Stomach (tissue), 9 donors: Measurements from ENCODE around the gene ARHGEF1. TPM values are rescaled to one million over a fixed set of nuclear protein-coding genes. Genes with fewer than 3 reads are reported as not detected.
A peak's percentile ranks its signal among the peaks of the same experiment; 100 is the strongest.

Experiments
- DNase-seq, 2 donors: peaks; one replicate each; pipeline versions ENCODE4 v3.0.0 to v3.0.0-alpha.2; 2013 to 2019
- H3K27ac ChIP-seq, 5 donors: fragments of 200-600 bp in 4 of 5; sonication (generic) in 4 of 5; one replicate each; pipeline ENCODE4 v1.5.1; 2013 to 2019; ENCODE audit warnings: mild to moderate bottlenecking in 1 of 5, moderate library complexity in 1 of 5
- H3K27me3 ChIP-seq, 3 donors: fragments of 200-600 bp; sonication (generic); one replicate each; pipeline ENCODE4 v1.5.1; 2017 to 2019; ENCODE audit warnings: mixed run types in 1 of 3
- H3K36me3 ChIP-seq, 4 donors: fragments of 200-600 bp; sonication (generic); 1 replicate in 3 of 4; 2 replicates in 1 of 4; pipeline ENCODE4 v1.5.1; 2016 to 2019
- H3K4me1 ChIP-seq, 4 donors: fragments of 200-600 bp; sonication (generic); one replicate each; pipeline ENCODE4 v1.5.1; 2016 to 2019
- H3K4me3 ChIP-seq, 4 donors: fragments of 200-600 bp; sonication (generic) in 3 of 4; one replicate each; pipeline ENCODE4 v1.5.1; 2016 to 2019; ENCODE audit warnings: mild to moderate bottlenecking in 1 of 4
- H3K9me3 ChIP-seq, 4 donors: fragments of 200-600 bp; sonication (generic); one replicate each; pipeline ENCODE4 v1.5.1; 2016 to 2019
- CTCF ChIP-seq, 7 experiments: fragments of 450-650 bp in 4 of 7; fragments of 200-600 bp in 3 of 7; sonication (generic) in 3 of 7; IDR thresholded peaks; one replicate each; pipeline ENCODE4 v1.5.1; 2016 to 2019; ENCODE audit warnings: antibody characterized with exemption in 7 of 7, control low read depth in 2 of 7, mild to moderate bottlenecking in 1 of 7
- EP300 ChIP-seq: sonication (generic); formaldehyde crosslinking; IDR thresholded peaks from one replicate; pipeline ENCODE4 v1.6.1; 2017; ENCODE audit warnings: antibody characterized with exemption
- POLR2A ChIP-seq, 4 donors: fragments of 450-650 bp; IDR thresholded peaks; one replicate each; pipeline ENCODE4 v1.6.1; 2016; ENCODE audit warnings: antibody characterized with exemption in 4 of 4, control low read depth in 2 of 4, mild to moderate bottlenecking in 1 of 4, moderate library complexity in 1 of 4
- POLR2AphosphoS5 ChIP-seq, 3 donors: sonication (generic); formaldehyde crosslinking; IDR thresholded peaks; one replicate each; pipeline ENCODE4 v1.6.1; 2016; ENCODE audit warnings: antibody characterized with exemption in 3 of 3
- WGBS, 5 donors: extraction: QIAGEN DNeasy Blood & Tissue Kit in 3 of 5; methylation state at CpG; one replicate each; pipeline versions ENCODE4 v1.1.5 to v1.1.7; 2013 to 2018; 5-methylcytosine and 5-hydroxymethylcytosine counted together
- intact Hi-C: fragments of 100-400 bp; cut with DNase I; formaldehyde crosslinking; loops from one replicate; pipeline ENCODE4 v1.15.1; 2023; ENCODE audit warnings: low total_unique reads
- polyA plus RNA-seq, 3 donors: library from polyadenylated mRNA; stranded (reverse); fragments of 200-250 nt; gene quantifications; one replicate each; pipeline ENCODE4 v1.2.3, GENCODE V29; 2013
- total RNA-seq, 5 donors: library from RNA; depleted of rRNA; stranded (reverse); fragments of >200 nt; gene quantifications; one replicate each; pipeline versions ENCODE4 v1.1.0 to v1.2.3, GENCODE V29; 2014 to 2016
- donor health status: healthy with polysubstance abuse.
- donor health status: Bipolar disorder and iron deficiency.
- donor health status: healthy.

Gene ARHGEF1
- total and polyA plus RNA-seq, 8 donors, result 40.8 to 329 (median 143) TPM

- WGBS, 5 donors, result 68 to 75% (median 73%) methylated on average over 7 to 9 of the region's 9 CpGs
- peaks cover 0 to 36% (median 14%) of the 10 kb centered on the region in 4 donors for H3K4me1 ChIP-seq
- TF ChIP-seq POLR2A (IDR thresholded peaks at IDR 0.05), result no peak
- TF ChIP-seq EP300, result no peak
- no peak for TF ChIP-seq POLR2AphosphoS5 (IDR thresholded peaks at IDR 0.05)
- no peak for TF ChIP-seq CTCF (IDR thresholded peaks at IDR 0.05)
- no peaks in the 10 kb centered on the region for H3K27me3 ChIP-seq
- intact Hi-C loops, result loop anchor here (5.0 to 10.0 kb wide), 2 partner anchors 58 to 80 kb away; partner anchors contain the start of gene RABAC1
- DNase-seq, result peak in 1 of 2 donors; percentile 46
- H3K9me3 ChIP-seq, result no peaks in the 10 kb centered on the region
- peaks cover 0 to 9% (median 4%) of the 10 kb centered on the region in 4 donors for H3K36me3 ChIP-seq
- H3K27ac ChIP-seq, result peak within 1 kb of the TSS in 4 of 5 donors; percentile 25 to 61 (median 40)
- no peak within 1 kb of the TSS for H3K4me3 ChIP-seq
Observed at GRCh38 chr19:41876847-41877832, 5.8 kb upstream of the ARHGEF1 start, which contains the start of gene CD79A. CD79A (plus strand) TSS chr19:41877279; CDS start chr19:41877305, 26 bp downstream.

GRCh38 chr19:41877916-41878905 lies 4.8 kb upstream of the ARHGEF1 start:
- DNase-seq, result no peak
- H3K9me3 ChIP-seq, result no peaks in the 10 kb centered on the region
- WGBS, 5 donors, result 57 to 80% (median 72%) methylated on average over 17 of the region's 17 CpGs
- H3K4me1 ChIP-seq, result peaks cover 0 to 32% (median 12%) of the 10 kb centered on the region in 4 donors
- H3K4me3 ChIP-seq, result no peak overlapping the region
- H3K27ac ChIP-seq, result peak overlapping the region in 4 of 5 donors; percentile 25 to 61 (median 36)
- intact Hi-C loops, result loop anchor here (5.0 to 10.0 kb wide), 2 partner anchors 57 to 79 kb away; partner anchors contain the start of gene RABAC1
- no peak for TF ChIP-seq POLR2AphosphoS5 (IDR thresholded peaks at IDR 0.05)
- TF ChIP-seq POLR2A (IDR thresholded peaks at IDR 0.05), result no peak
- TF ChIP-seq CTCF (IDR thresholded peaks at IDR 0.05), result no peak
- no peak for TF ChIP-seq EP300
- no peaks in the 10 kb centered on the region for H3K36me3 ChIP-seq
- H3K27me3 ChIP-seq, result no peaks in the 10 kb centered on the region

- H3K4me1 ChIP-seq, result peaks cover 0 to 26% (median 14%) of the 10 kb centered on the region in 4 donors
- no peak for TF ChIP-seq EP300
- TF ChIP-seq POLR2AphosphoS5 (IDR thresholded peaks at IDR 0.05), result no peak
- no peak for TF ChIP-seq POLR2A (IDR thresholded peaks at IDR 0.05)
- TF ChIP-seq CTCF (IDR thresholded peaks at IDR 0.05), result no peak
- no peaks in the 10 kb centered on the region for H3K36me3 ChIP-seq
- no peaks in the 10 kb centered on the region for H3K27me3 ChIP-seq
- WGBS, 5 donors, result 84 to 89% (median 87%) methylated on average over 12 to 21 of the region's 21 CpGs
- no peak overlapping the region for H3K4me3 ChIP-seq
- no peak for DNase-seq
- intact Hi-C loops, result loop anchor here (5.0 to 10.0 kb wide), 2 partner anchors 56 to 78 kb away; partner anchors contain the start of gene RABAC1
- no peak overlapping the region for H3K27ac ChIP-seq
- H3K9me3 ChIP-seq, result no peaks in the 10 kb centered on the region
Observed at GRCh38 chr19:41879080-41879479, 3.9 kb upstream of the ARHGEF1 start.
